Fibroblast of peridontal ligament (primary cell): ENCODE measurements around the gene ANGPTL5.
"Not testable (repeated sequence)": the region's sequence is repeated elsewhere in the genome, so short reads cannot be mapped to it uniquely, and the experiment has no call there.

Experiments
- DNase-seq: peaks from one replicate; pipeline ENCODE4 v3.0.0-alpha.2; 2010; ENCODE audit errors: extremely low read depth

Gene ANGPTL5

GRCh38 chr11:101916422-101916821, at the start of gene ANGPTL5:
TSS of gene ANGPTL5 (minus strand) at chr11:101916522. CDS start at chr11:101907909, 8,613 bp downstream.
- DNase-seq: no peak

- DNase-seq: not testable (repeated sequence)
Observed at GRCh38 chr11:101964200-101964599, 47.9 kb upstream of the ANGPTL5 start.

GRCh38 chr11:101960231-101960630, 43.9 kb upstream of the ANGPTL5 start:
- no peak for DNase-seq

GRCh38 chr11:101955701-101956100, 39.4 kb upstream of the ANGPTL5 start:
- DNase-seq: no peak

- no peak for DNase-seq
Observed at GRCh38 chr11:101955278-101955677, 39.0 kb upstream of the ANGPTL5 start.

- no peak for DNase-seq
Observed at GRCh38 chr11:101949680-101950220, 33.4 kb upstream of the ANGPTL5 start.

- no peak for DNase-seq
Observed at GRCh38 chr11:101945448-101945847, 29.1 kb upstream of the ANGPTL5 start.

- no peak for DNase-seq
Observed at GRCh38 chr11:101944923-101945322, 28.6 kb upstream of the ANGPTL5 start.

- no peak for DNase-seq
Observed at GRCh38 chr11:101940901-101941520, 24.7 kb upstream of the ANGPTL5 start.

- DNase-seq: no peak
Observed at GRCh38 chr11:101931692-101932091, 15.4 kb upstream of the ANGPTL5 start.

- no peak for DNase-seq
Observed at GRCh38 chr11:101929294-101929915, 13.1 kb upstream of the ANGPTL5 start.

GRCh38 chr11:101923554-101923953, 7.2 kb upstream of the ANGPTL5 start:
- DNase-seq: no peak

- no peak for DNase-seq
Observed at GRCh38 chr11:101920992-101921391, 4.7 kb upstream of the ANGPTL5 start.

GRCh38 chr11:101917226-101917625, 904 bp upstream of the ANGPTL5 start:
- peak; percentile 31 for DNase-seq

- DNase-seq: peak; percentile 78
Observed at GRCh38 chr11:101915791-101916291, 481 bp downstream of the ANGPTL5 start.

- DNase-seq: peak; percentile 96
Observed at GRCh38 chr11:101914738-101915426, 1.4 kb downstream of the ANGPTL5 start, which contains the start of gene CEP126. TSS of gene CEP126 (plus strand) at chr11:101915010. CDS start at chr11:101915285, 275 bp downstream.

GRCh38 chr11:101914341-101914737, 2.0 kb downstream of the ANGPTL5 start:
- DNase-seq: peak; percentile 82

GRCh38 chr11:101913656-101914055, 2.7 kb downstream of the ANGPTL5 start:
- DNase-seq: no peak

- DNase-seq: peak; percentile 27
Observed at GRCh38 chr11:101912823-101913284, 3.5 kb downstream of the ANGPTL5 start.

GRCh38 chr11:101909087-101909486, 7.2 kb downstream of the ANGPTL5 start:
- DNase-seq: no peak

- peak; percentile 31 for DNase-seq
Observed at GRCh38 chr11:101907815-101908214, 8.5 kb downstream of the ANGPTL5 start.

- no peak for DNase-seq
Observed at GRCh38 chr11:101894505-101894904, 21.8 kb downstream of the ANGPTL5 start.
